DOHH2 (cell line): Measurements from ENCODE around the gene PCGF3.
"Not testable (repeated sequence)": the region's sequence is repeated elsewhere in the genome, so short reads cannot be mapped to it uniquely, and the experiment has no call there.

Source experiments
- CTCF ChIP-seq: fragments of 200-600 bp; sonication (generic); IDR thresholded peaks from one replicate; pipeline ENCODE4 v1.5.1; 2014; ENCODE audit warnings: antibody characterized with exemption, mild to moderate bottlenecking, low read depth, low read length; ENCODE audit not compliant: poor library complexity, severe bottlenecking
- EZH2phosphoT487 ChIP-seq: fragments of 200-600 bp; sonication (generic); IDR thresholded peaks from 2 replicates; pipeline ENCODE4 v1.6.1; 2017; ENCODE audit warnings: borderline replicate concordance, mild to moderate bottlenecking, antibody characterized with exemption, low read length, moderate library complexity, mixed read lengths

GRCh38 chr4:780255-780654 is 74.6 kb downstream of the PCGF3 start:
- TF ChIP-seq CTCF, EZH2phosphoT487: not testable (repeated sequence)
